Esophagus squamous epithelium (tissue), 5 donors: ENCODE measurements around the gene PRPS1L1. TPM values are rescaled to one million over a fixed set of nuclear protein-coding genes. Genes with fewer than 3 reads are reported as not detected.
A peak's percentile ranks its signal among the peaks of the same experiment; 100 is the strongest.

Source experiments
- DNase-seq: peaks from one replicate; lab custom pipeline; 2025; lab: John Stamatoyannopoulos, UW
- H3K27ac ChIP-seq, 4 donors: fragments of 200-600 bp; sonication (generic); one replicate each; pipeline ENCODE4 v1.5.1; 2016 to 2019; ENCODE audit warnings: mild to moderate bottlenecking in 1 of 4
- H3K27me3 ChIP-seq, 4 donors: fragments of 200-600 bp; sonication (generic); 1 replicate in 3 of 4; 2 replicates in 1 of 4; pipeline versions ENCODE4 v1.5.1 to v1.6.0; 2017 to 2021; ENCODE audit warnings: antibody characterized with exemption in 1 of 4
- H3K36me3 ChIP-seq, 3 donors: fragments of 200-600 bp; sonication (generic); one replicate each; pipeline ENCODE4 v1.5.1; 2016 to 2019
- H3K4me1 ChIP-seq, 3 donors: fragments of 200-600 bp; sonication (generic); one replicate each; pipeline ENCODE4 v1.5.1; 2017 to 2019
- H3K4me3 ChIP-seq, 4 donors: fragments of 200-600 bp; sonication (generic); 1 replicate in 3 of 4; 2 replicates in 1 of 4; pipeline ENCODE4 v1.5.1; 2016 to 2019; ENCODE audit warnings: mild to moderate bottlenecking in 2 of 4, moderate library complexity in 1 of 4
- H3K9me3 ChIP-seq, 3 donors: fragments of 200-600 bp; sonication (generic); one replicate each; pipeline ENCODE4 v1.5.1; 2016 to 2019
- POLR2A ChIP-seq, 4 donors: fragments of 450-650 bp; IDR thresholded peaks; one replicate each; pipeline ENCODE4 v1.6.1; 2017; ENCODE audit warnings: antibody characterized with exemption in 4 of 4, mild to moderate bottlenecking in 4 of 4, moderate library complexity in 3 of 4
- WGBS, 2 donors: methylation state at CpG; one replicate each; pipeline ENCODE4 v1.1.5; 2018; 5-methylcytosine and 5-hydroxymethylcytosine counted together
- intact Hi-C: fragments of 100-400 bp; cut with DNase I; formaldehyde crosslinking; loops from one replicate; pipeline ENCODE4 v1.15.0; 2022
- total RNA-seq, 4 donors: library from RNA; depleted of rRNA; stranded (reverse); fragments of >200 nt; gene quantifications; one replicate each; pipeline ENCODE4 v1.1.0, GENCODE V29; 2016
- TF ChIP-seq, protein P1 (sequence below), 6 experiments: fragments of 450-650 bp in 4 of 6; fragments of 200-600 bp in 2 of 6; sonication (generic) in 2 of 6; IDR thresholded peaks; one replicate each; pipeline ENCODE4 v1.5.1; 2016 to 2019; ENCODE audit warnings: antibody characterized with exemption in 6 of 6, mild to moderate bottlenecking in 4 of 6, moderate library complexity in 4 of 6
- donor health status: DM: yes; HTN: yes; CAD: no.

The PRPS1L1 gene
- total RNA-seq, 4 donors from 2014 or later: not detected

DNA sequence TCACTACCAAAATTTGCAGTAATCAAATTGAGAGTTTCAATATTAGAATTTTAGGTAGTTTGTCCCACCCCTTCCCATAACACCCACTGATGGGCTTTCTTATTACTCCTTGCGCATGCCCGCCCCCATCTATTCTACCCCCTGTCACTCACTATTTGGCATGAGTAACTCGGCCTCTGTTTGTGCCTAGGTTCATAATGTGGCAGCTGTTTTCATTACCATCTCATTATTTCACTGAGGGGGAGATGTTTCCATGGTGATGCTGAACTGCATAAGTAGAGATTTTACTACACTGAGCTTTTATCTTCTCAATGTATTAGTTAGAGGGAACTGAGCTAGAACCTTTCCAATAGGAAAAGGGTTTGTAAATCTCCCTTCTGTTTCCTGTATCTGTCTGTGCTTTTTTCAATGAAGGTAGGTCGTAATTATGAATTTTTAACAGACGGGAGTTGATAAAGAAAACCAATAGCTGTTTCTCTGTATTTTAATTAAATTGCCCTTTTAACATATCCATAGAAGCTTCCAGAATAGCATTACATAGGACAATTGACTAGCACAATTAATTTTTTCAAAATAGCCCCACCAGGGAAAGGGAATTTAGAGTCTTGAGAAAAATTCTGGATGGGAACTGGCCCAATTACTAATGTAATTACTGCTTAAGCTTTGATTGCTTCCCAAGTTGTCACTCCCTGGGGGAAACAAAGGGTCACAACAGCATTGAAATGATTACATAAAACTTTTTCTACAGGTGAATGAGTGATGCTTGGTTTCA, 33.4 kb downstream of the PRPS1L1 start:
- Histone ChIP-seq H3K36me3 (no peaks in the 10 kb centered on the region), H3K9me3 (no peaks in the 10 kb centered on the region), H3K4me3 (no peak overlapping the region), H3K27me3 (no peaks in the 10 kb centered on the region), H3K4me1 (no peaks in the 10 kb centered on the region), H3K27ac (no peak overlapping the region)
- 75 to 76% methylated on average over 4 to 5 of the region's 5 CpGs for WGBS, 2 donors
- intact Hi-C loops: no loop called here
- DNase-seq: no peak
- TF ChIP-seq, protein P1, sequence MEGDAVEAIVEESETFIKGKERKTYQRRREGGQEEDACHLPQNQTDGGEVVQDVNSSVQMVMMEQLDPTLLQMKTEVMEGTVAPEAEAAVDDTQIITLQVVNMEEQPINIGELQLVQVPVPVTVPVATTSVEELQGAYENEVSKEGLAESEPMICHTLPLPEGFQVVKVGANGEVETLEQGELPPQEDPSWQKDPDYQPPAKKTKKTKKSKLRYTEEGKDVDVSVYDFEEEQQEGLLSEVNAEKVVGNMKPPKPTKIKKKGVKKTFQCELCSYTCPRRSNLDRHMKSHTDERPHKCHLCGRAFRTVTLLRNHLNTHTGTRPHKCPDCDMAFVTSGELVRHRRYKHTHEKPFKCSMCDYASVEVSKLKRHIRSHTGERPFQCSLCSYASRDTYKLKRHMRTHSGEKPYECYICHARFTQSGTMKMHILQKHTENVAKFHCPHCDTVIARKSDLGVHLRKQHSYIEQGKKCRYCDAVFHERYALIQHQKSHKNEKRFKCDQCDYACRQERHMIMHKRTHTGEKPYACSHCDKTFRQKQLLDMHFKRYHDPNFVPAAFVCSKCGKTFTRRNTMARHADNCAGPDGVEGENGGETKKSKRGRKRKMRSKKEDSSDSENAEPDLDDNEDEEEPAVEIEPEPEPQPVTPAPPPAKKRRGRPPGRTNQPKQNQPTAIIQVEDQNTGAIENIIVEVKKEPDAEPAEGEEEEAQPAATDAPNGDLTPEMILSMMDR (IDR thresholded peaks at IDR 0.05): no peak
- TF ChIP-seq POLR2A (IDR thresholded peaks at IDR 0.05): no peak

DNA sequence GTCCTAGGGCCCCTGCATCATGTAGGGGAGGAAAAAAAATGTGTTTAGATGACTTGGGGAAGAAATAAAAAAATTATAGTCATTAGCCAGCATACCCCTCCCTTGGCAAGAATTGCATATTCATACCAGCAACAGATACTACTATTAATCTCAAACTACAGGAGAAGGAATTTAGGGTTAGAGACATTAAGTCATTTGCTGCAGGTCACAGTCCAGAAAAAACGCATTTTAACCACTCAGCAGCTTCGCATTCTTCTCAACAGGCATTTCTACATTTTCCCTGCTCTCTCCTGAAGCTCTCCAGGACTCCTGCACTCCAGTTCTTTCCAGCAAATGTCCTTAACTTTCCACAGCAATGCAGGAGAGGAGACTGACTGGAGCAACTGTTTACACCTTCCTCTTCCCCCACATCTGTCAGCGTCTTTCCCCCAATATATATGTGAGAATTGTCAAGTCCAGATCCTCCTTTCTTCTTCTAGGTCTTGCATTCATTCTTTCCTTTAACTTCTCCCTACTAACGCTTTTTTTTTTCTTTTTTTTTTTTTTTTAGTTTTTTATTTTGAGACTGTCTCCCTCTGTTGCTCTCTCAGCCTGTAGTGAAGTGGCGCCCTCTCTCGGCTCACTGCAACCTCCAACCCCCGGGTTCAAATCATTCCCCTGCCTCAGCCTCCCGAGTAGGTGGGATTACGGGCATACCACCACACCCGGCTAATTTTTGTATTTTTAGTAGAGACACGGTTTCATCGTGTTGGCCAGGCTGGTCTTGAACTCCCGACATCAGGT, 35.6 kb downstream of the PRPS1L1 start:
- H3K36me3 ChIP-seq: no peaks in the 10 kb centered on the region
- WGBS, 2 donors: 56 to 58% methylated on average over 13 of the region's 13 CpGs
- no peak for DNase-seq
- H3K27me3 ChIP-seq: no peaks in the 10 kb centered on the region
- no peaks in the 10 kb centered on the region for H3K4me1 ChIP-seq
- H3K27ac ChIP-seq: no peak overlapping the region
- H3K9me3 ChIP-seq: no peaks in the 10 kb centered on the region
- TF ChIP-seq, protein P1 (IDR thresholded peaks at IDR 0.05): peak in 2 of 6 experiments; percentile 12 to 16
- TF ChIP-seq POLR2A (IDR thresholded peaks at IDR 0.05): no peak
- H3K4me3 ChIP-seq: no peak overlapping the region
- intact Hi-C loops: no loop called here

DNA sequence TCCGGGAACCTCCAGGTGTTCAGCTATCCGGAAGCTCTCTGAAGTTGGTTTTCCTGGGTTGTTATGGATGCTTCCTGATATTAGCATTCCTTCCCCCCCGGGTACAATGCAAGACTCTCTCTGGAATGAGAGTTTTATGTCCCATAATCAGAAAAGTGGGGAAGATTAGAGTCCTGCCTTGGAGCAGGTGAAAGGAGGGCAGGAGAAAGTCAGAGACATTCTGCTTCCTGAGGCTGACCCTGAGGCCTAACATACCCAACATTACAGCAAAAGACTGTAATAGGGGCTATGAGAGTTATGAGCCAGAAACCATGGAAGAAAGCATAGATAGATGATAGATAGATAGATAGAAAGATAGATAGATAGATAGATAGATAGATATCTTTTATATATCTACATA, 36.9 kb downstream of the PRPS1L1 start:
- intact Hi-C loops: no loop called here
- DNase-seq: no peak
- H3K27me3 ChIP-seq: no peaks in the 10 kb centered on the region
- TF ChIP-seq, protein P1 (IDR thresholded peaks at IDR 0.05): no peak
- no peak for TF ChIP-seq POLR2A (IDR thresholded peaks at IDR 0.05)
- no peaks in the 10 kb centered on the region for H3K9me3 ChIP-seq
- H3K27ac ChIP-seq: no peak overlapping the region
- no peaks in the 10 kb centered on the region for H3K4me1 ChIP-seq
- no peak overlapping the region for H3K4me3 ChIP-seq
- H3K36me3 ChIP-seq: no peaks in the 10 kb centered on the region
- 79 to 100% methylated on average over 3 of the region's 3 CpGs for WGBS, 2 donors

DNA sequence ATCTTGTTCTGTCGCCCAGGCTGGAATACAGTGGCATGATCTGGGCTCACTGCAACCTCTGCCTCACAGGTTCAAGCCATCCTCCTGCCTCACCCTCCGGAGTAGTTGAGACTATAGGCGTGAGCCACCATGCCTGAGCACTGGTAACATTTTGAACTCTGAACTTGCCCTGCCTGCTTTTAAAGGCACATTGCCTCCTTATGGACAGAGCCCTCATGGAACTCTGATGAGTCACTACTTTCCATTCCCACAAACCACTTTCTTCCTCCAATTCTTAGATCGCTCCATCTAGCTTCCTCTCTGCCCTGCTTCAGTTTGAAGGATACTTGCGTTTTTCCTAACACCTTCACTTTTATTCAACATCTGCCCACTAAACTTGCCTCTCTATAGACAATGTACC, 38.1 kb downstream of the PRPS1L1 start:
- WGBS, 2 donors: 60 to 87% methylated on average over 3 to 5 of the region's 5 CpGs
- no peaks in the 10 kb centered on the region for H3K36me3 ChIP-seq
- no peaks in the 10 kb centered on the region for H3K9me3 ChIP-seq
- H3K27me3 ChIP-seq: no peaks in the 10 kb centered on the region
- H3K27ac ChIP-seq: no peak overlapping the region
- TF ChIP-seq, protein P1 (IDR thresholded peaks at IDR 0.05): no peak
- TF ChIP-seq POLR2A (IDR thresholded peaks at IDR 0.05): no peak
- no peak for DNase-seq
- no peaks in the 10 kb centered on the region for H3K4me1 ChIP-seq
- H3K4me3 ChIP-seq: no peak overlapping the region
- intact Hi-C loops: loop anchor here (10.0 kb wide), 1 partner anchor 55 kb away; no protein-coding TSS in a partner anchor

DNA sequence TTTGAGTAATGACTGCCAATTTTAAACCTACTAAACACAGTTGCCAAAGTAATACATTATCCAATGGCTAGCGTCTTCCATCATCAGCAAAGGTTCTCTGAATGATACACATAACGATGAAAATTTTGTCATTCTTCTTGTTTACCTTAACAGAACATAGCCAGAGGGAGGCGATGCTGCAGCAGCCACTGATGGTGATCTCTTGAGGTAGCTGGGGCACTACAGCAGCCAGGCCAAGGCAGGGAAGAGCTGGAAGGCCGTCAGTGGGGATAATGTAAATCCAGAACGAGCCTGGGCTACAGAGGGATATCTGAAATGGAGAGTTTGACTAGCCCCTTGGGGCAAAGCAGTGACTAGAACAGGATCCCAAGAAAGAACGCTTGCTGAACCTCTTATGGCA, 38.8 kb downstream of the PRPS1L1 start:
- Histone ChIP-seq H3K9me3 (no peaks in the 10 kb centered on the region), H3K4me3 (no peak overlapping the region), H3K27ac (no peak overlapping the region), H3K27me3 (no peaks in the 10 kb centered on the region), H3K36me3 (no peaks in the 10 kb centered on the region), H3K4me1 (no peaks in the 10 kb centered on the region)
- WGBS, 2 donors: 84 to 93% methylated on average over 5 to 6 of the region's 6 CpGs
- DNase-seq: no peak
- intact Hi-C loops: loop anchor here (10.0 kb wide), 1 partner anchor 56 kb away; no protein-coding TSS in a partner anchor
- TF ChIP-seq POLR2A (IDR thresholded peaks at IDR 0.05): no peak
- TF ChIP-seq, protein P1 (IDR thresholded peaks at IDR 0.05): no peak
